Tibial nerve (tissue), 4 donors: ENCODE measurements around the gene DHRS12.

Experiments
- CTCF ChIP-seq, 5 experiments: fragments of 200-600 bp in 3 of 5; fragments of 450-650 bp in 2 of 5; sonication (generic) in 3 of 5; IDR thresholded peaks; one replicate each; pipeline ENCODE4 v1.5.1; 2016 to 2019; ENCODE audit warnings: antibody characterized with exemption in 5 of 5, mild to moderate bottlenecking in 3 of 5, moderate library complexity in 2 of 5
- EP300 ChIP-seq, 2 donors: sonication (generic); formaldehyde crosslinking; IDR thresholded peaks; one replicate each; pipeline ENCODE4 v1.6.1; 2017; ENCODE audit warnings: antibody characterized with exemption in 2 of 2, mild to moderate bottlenecking in 1 of 2
- POLR2A ChIP-seq, 2 donors: fragments of 450-650 bp; IDR thresholded peaks; one replicate each; pipeline ENCODE4 v1.6.1; 2017; ENCODE audit warnings: antibody characterized with exemption in 2 of 2, mild to moderate bottlenecking in 2 of 2, moderate library complexity in 2 of 2

GRCh38 chr13:51818781-51819511 is 15.0 kb upstream of the DHRS12 start:
- TF ChIP-seq EP300 (IDR thresholded peaks at IDR 0.05) (peak in 1 of 2 donors; percentile 10), CTCF (IDR thresholded peaks at IDR 0.05) (no peak), POLR2A (IDR thresholded peaks at IDR 0.05) (no peak)
